ENCODE results near the gene CYP4F11.

DNA sequence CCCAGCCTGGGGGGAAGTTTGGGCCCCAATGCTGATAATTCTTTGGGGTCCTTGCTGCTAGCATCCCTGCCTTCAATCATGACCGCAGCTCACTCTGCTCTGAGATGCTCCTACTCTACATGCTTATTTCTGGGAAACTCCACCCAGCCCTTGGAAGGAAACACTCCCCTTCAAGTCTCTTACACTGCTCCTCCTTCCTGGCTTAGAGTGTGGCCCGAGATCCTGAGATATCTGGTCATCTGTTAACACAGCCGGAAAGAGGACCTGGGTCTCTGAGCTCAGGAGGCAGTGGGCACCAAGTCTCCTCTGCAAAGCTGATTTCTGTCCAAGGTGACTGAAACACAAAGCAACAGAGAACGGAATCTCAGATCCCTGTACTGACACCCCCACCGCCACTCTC lies 69.5 kb downstream of the CYP4F11 start:
- TF ChIP-seq, protein P1, sequence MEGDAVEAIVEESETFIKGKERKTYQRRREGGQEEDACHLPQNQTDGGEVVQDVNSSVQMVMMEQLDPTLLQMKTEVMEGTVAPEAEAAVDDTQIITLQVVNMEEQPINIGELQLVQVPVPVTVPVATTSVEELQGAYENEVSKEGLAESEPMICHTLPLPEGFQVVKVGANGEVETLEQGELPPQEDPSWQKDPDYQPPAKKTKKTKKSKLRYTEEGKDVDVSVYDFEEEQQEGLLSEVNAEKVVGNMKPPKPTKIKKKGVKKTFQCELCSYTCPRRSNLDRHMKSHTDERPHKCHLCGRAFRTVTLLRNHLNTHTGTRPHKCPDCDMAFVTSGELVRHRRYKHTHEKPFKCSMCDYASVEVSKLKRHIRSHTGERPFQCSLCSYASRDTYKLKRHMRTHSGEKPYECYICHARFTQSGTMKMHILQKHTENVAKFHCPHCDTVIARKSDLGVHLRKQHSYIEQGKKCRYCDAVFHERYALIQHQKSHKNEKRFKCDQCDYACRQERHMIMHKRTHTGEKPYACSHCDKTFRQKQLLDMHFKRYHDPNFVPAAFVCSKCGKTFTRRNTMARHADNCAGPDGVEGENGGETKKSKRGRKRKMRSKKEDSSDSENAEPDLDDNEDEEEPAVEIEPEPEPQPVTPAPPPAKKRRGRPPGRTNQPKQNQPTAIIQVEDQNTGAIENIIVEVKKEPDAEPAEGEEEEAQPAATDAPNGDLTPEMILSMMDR (IDR thresholded peaks at IDR 0.05) = no peak
- TF ChIP-seq POLR2A (IDR thresholded peaks at IDR 0.05) = no peak
